GM21825 (cell line): ENCODE data around the gene CASK.
"Not testable (repeated sequence)": the region's sequence is repeated elsewhere in the genome, so short reads cannot be mapped to it uniquely, and the experiment has no call there.

Experiments used
- ATAC-seq: cut with Tn5 transposase; IDR thresholded peaks from one replicate; pipeline ENCODE4 v1.9.1; 2021; ENCODE audit warnings: mild to moderate bottlenecking, moderate library complexity; ENCODE audit not compliant: unreplicated experiment

The CASK gene

GRCh38 chrX:41705042-41705441 lies 218.3 kb downstream of the CASK start:
- no peak for ATAC-seq

GRCh38 chrX:41703574-41704029 lies 219.8 kb downstream of the CASK start:
- ATAC-seq: no peak

GRCh38 chrX:41695426-41695825 lies 227.9 kb downstream of the CASK start:
- ATAC-seq: no peak

GRCh38 chrX:41693024-41693423 lies 230.3 kb downstream of the CASK start:
- ATAC-seq: no peak

GRCh38 chrX:41692162-41692749 lies 231.1 kb downstream of the CASK start:
- ATAC-seq: no peak

- ATAC-seq: no peak
Measured at GRCh38 chrX:41689711-41690110, 233.6 kb downstream of the CASK start.

- no peak for ATAC-seq
Measured at GRCh38 chrX:41688835-41689234, 234.5 kb downstream of the CASK start, which contains the start of gene GPR34. GPR34 (plus strand) TSS chrX:41688973; CDS start chrX:41695634, 6,661 bp downstream.

- no peak for ATAC-seq
Measured at GRCh38 chrX:41688156-41688555, 235.2 kb downstream of the CASK start.

GRCh38 chrX:41686788-41687187 lies 236.6 kb downstream of the CASK start:
- ATAC-seq: no peak

- no peak for ATAC-seq
Measured at GRCh38 chrX:41684940-41685339, 238.4 kb downstream of the CASK start.

- no peak for ATAC-seq
Measured at GRCh38 chrX:41684138-41684537, 239.2 kb downstream of the CASK start.

- no peak for ATAC-seq
Measured at GRCh38 chrX:41677183-41678060, 245.9 kb downstream of the CASK start.

- ATAC-seq: not testable (repeated sequence)
Measured at GRCh38 chrX:41676361-41676760, 247.0 kb downstream of the CASK start.

- no peak for ATAC-seq
Measured at GRCh38 chrX:41672643-41673042, 250.7 kb downstream of the CASK start.

GRCh38 chrX:41671082-41671481 lies 252.3 kb downstream of the CASK start:
- ATAC-seq: no peak

GRCh38 chrX:41670112-41670511 lies 253.2 kb downstream of the CASK start:
- no peak for ATAC-seq

- no peak for ATAC-seq
Measured at GRCh38 chrX:41667631-41668030, 255.7 kb downstream of the CASK start.

GRCh38 chrX:41666251-41666650 lies 257.1 kb downstream of the CASK start:
- ATAC-seq: no peak

- no peak for ATAC-seq
Measured at GRCh38 chrX:41665686-41666085, 257.7 kb downstream of the CASK start.

- ATAC-seq: no peak
Measured at GRCh38 chrX:41664908-41665307, 258.4 kb downstream of the CASK start.

- ATAC-seq: peak; percentile 94
Measured at GRCh38 chrX:41664375-41664901, 258.9 kb downstream of the CASK start.
